Sigmoid colon (tissue), 4 donors: ENCODE results near the gene DIP2C.

Experiments
- CTCF ChIP-seq, 4 experiments: fragments of 450-650 bp in 3 of 4; fragments of 200-600 bp in 1 of 4; IDR thresholded peaks; one replicate each; pipeline ENCODE4 v1.5.1; 2016 to 2019; ENCODE audit warnings: antibody characterized with exemption in 4 of 4, mild to moderate bottlenecking in 3 of 4, moderate library complexity in 2 of 4
- POLR2A ChIP-seq, 2 donors: fragments of 450-650 bp; IDR thresholded peaks; one replicate each; pipeline ENCODE4 v1.6.1; 2016; ENCODE audit warnings: antibody characterized with exemption in 2 of 2, mild to moderate bottlenecking in 2 of 2, moderate library complexity in 2 of 2
- POLR2AphosphoS5 ChIP-seq, 4 donors: sonication (generic); formaldehyde crosslinking; IDR thresholded peaks; one replicate each; pipeline ENCODE4 v1.6.1; 2017; ENCODE audit warnings: antibody characterized with exemption in 4 of 4

- TF ChIP-seq CTCF (IDR thresholded peaks at IDR 0.05) (no peak), POLR2A (IDR thresholded peaks at IDR 0.05) (no peak), POLR2AphosphoS5 (IDR thresholded peaks at IDR 0.05) (no peak)
Observed at GRCh38 chr10:374354-374753, 315.1 kb downstream of the DIP2C start.
